HAP-1 (cell line): Measurements from ENCODE around the gene PRUNE1.
A peak's percentile ranks its signal among the peaks of the same experiment; 100 is the strongest.

Experiments used
- DNase-seq, 2 experiments: peaks; one replicate each; pipeline ENCODE4 v3.0.0-alpha.2; 2016 to 2020; ENCODE audit warnings: low spot score in 2 of 2
- H3K27me3 ChIP-seq: fragments of 250-450 bp; sonication (Bioruptor Pico); 2 replicates; pipeline ENCODE4 v1.5.1; 2020; ENCODE audit warnings: low read depth, mild to moderate bottlenecking, moderate library complexity
- H3K36me3 ChIP-seq: fragments of 250-450 bp; sonication (Bioruptor Pico); replicated peaks from 2 replicates; pipeline ENCODE4 v1.5.1; 2020; ENCODE audit warnings: mild to moderate bottlenecking
- H3K4me1 ChIP-seq: fragments of 250-450 bp; sonication (Bioruptor Pico); 2 replicates; pipeline ENCODE4 v1.5.1; 2020; ENCODE audit warnings: mild to moderate bottlenecking
- H3K4me3 ChIP-seq: fragments of 250-450 bp; sonication (Bioruptor Pico); 2 replicates; pipeline ENCODE4 v1.5.1; 2020; ENCODE audit warnings: mild to moderate bottlenecking, moderate library complexity
- H3K9me3 ChIP-seq: fragments of 250-450 bp; sonication (Bioruptor Pico); 2 replicates; pipeline ENCODE4 v1.5.1; 2020; ENCODE audit warnings: mild to moderate bottlenecking, moderate library complexity
- in situ Hi-C: fragments of 300-500 bp; cut with MboI; formaldehyde crosslinking; loops from 3 replicates; pipeline ENCODE4 v1.14.3; 2020; ENCODE audit warnings: low sequenced_read_pairs, inconsistent platforms, mixed read lengths

Gene PRUNE1

GRCh38 chr1:151036356-151036755 is 28.1 kb downstream of the PRUNE1 start, which contains the start of gene BNIPL:
Gene BNIPL (plus strand): TSS chr1:151036586. CDS start chr1:151036726, 140 bp downstream.
- Histone ChIP-seq H3K4me3 (no peak within 1 kb of the TSS), H3K36me3 (peaks cover 11% of the 10 kb centered on the region), H3K4me1 (no peaks in the 10 kb centered on the region), H3K27me3 (no peaks in the 10 kb centered on the region), H3K9me3 (no peaks in the 10 kb centered on the region)
- no peak for DNase-seq
- in situ Hi-C loops: no loop called here

DNA sequence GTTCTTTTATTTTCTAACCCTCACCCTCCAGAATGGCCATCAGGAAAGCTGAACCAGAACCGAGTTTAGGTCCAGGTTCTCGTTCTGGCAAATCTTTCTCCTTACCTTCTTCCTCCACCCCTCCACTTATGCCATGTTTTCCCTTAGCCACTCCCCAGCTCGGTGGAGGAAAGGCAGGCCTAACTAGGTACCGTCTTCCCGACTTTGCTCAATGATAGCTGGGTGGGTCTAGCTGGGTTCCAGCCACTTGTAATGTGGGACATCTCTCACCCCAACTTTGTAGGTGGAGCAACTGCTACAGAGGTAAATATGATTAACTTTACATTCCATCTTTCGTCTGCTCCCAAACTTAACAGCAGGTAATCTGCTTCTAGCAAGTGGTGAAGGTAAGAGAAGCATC is 28.8 kb downstream of the PRUNE1 start:
- no peaks in the 10 kb centered on the region for H3K9me3 ChIP-seq
- no peak for DNase-seq
- H3K4me1 ChIP-seq: no peaks in the 10 kb centered on the region
- peaks cover 6% of the 10 kb centered on the region for H3K36me3 ChIP-seq
- no peaks in the 10 kb centered on the region for H3K27me3 ChIP-seq
- in situ Hi-C loops: no loop called here
- H3K4me3 ChIP-seq: no peak overlapping the region

- DNase-seq: no peak
- Histone ChIP-seq H3K27me3 (no peaks in the 10 kb centered on the region), H3K4me3 (no peak overlapping the region), H3K36me3 (peaks cover 5% of the 10 kb centered on the region), H3K9me3 (no peaks in the 10 kb centered on the region), H3K4me1 (no peaks in the 10 kb centered on the region)
- in situ Hi-C loops: no loop called here
Observed at GRCh38 chr1:151039521-151039920, 31.3 kb downstream of the PRUNE1 start.

- peaks cover 8% of the 10 kb centered on the region for H3K4me1 ChIP-seq
- DNase-seq: no peak
- no peaks in the 10 kb centered on the region for H3K27me3 ChIP-seq
- no peaks in the 10 kb centered on the region for H3K9me3 ChIP-seq
- no peak overlapping the region for H3K4me3 ChIP-seq
- in situ Hi-C loops: no loop called here
- no peaks in the 10 kb centered on the region for H3K36me3 ChIP-seq
Observed at GRCh38 chr1:151043163-151043562, 34.9 kb downstream of the PRUNE1 start.

DNA sequence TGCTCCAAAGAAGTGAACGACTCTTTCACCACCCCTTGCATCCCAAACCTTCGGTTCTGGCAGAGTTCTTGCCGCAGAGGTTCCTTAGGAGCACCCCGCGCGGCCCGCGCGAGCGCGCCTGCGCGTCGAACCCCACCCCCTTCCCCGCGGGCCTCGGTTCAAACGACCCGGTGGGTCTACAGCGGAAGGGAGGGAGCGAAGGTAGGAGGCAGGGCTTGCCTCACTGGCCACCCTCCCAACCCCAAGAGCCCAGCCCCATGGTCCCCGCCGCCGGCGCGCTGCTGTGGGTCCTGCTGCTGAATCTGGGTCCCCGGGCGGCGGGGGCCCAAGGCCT is 39.3 kb downstream of the PRUNE1 start, which contains the start of gene C1orf56:
TSS of gene C1orf56 (plus strand) at position 161 of the 334 bp plus-strand sequence. CDS start at position 258, 97 bp downstream.
- in situ Hi-C loops: no loop called here
- Histone ChIP-seq H3K27me3 (no peaks in the 10 kb centered on the region), H3K36me3 (peaks cover 12% of the 10 kb centered on the region), H3K9me3 (no peaks in the 10 kb centered on the region), H3K4me3 (peak within 1 kb of the TSS; percentile 46), H3K4me1 (peaks cover 11% of the 10 kb centered on the region)
- peak; percentile 47 to 84 for DNase-seq

GRCh38 chr1:151047925-151048644 is 39.8 kb downstream of the PRUNE1 start:
- in situ Hi-C loops: no loop called here
- peaks cover 17% of the 10 kb centered on the region for H3K36me3 ChIP-seq
- H3K4me1 ChIP-seq: peaks cover 11% of the 10 kb centered on the region
- H3K9me3 ChIP-seq: no peaks in the 10 kb centered on the region
- H3K27me3 ChIP-seq: no peaks in the 10 kb centered on the region
- H3K4me3 ChIP-seq: peak overlapping the region; percentile 46
- DNase-seq: peak; percentile 50 to 69

DNA sequence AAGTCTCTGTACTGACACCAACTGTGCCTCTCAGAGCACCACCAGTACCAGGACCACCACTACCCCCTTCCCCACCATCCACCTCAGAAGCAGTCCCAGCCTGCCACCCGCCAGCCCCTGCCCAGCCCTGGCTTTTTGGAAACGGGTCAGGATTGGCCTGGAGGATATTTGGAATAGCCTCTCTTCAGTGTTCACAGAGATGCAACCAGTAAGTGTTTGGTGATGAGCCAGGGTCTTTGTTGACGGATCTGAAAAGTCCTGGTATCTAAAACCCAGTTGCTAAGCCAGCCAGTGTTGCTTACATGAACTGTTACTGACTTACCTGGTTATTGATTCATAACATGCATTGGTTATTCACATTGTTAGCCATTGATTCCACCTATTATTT is 40.4 kb downstream of the PRUNE1 start:
- Histone ChIP-seq H3K9me3 (no peaks in the 10 kb centered on the region), H3K4me3 (peak overlapping the region; percentile 46), H3K27me3 (no peaks in the 10 kb centered on the region), H3K4me1 (peaks cover 11% of the 10 kb centered on the region), H3K36me3 (peaks cover 23% of the 10 kb centered on the region)
- DNase-seq: no peak
- in situ Hi-C loops: no loop called here

GRCh38 chr1:151049458-151049857 is 41.2 kb downstream of the PRUNE1 start:
- H3K27me3 ChIP-seq: no peaks in the 10 kb centered on the region
- in situ Hi-C loops: no loop called here
- H3K36me3 ChIP-seq: peaks cover 31% of the 10 kb centered on the region
- DNase-seq: no peak
- H3K4me1 ChIP-seq: peaks cover 11% of the 10 kb centered on the region
- H3K9me3 ChIP-seq: no peaks in the 10 kb centered on the region
- no peak overlapping the region for H3K4me3 ChIP-seq

DNA sequence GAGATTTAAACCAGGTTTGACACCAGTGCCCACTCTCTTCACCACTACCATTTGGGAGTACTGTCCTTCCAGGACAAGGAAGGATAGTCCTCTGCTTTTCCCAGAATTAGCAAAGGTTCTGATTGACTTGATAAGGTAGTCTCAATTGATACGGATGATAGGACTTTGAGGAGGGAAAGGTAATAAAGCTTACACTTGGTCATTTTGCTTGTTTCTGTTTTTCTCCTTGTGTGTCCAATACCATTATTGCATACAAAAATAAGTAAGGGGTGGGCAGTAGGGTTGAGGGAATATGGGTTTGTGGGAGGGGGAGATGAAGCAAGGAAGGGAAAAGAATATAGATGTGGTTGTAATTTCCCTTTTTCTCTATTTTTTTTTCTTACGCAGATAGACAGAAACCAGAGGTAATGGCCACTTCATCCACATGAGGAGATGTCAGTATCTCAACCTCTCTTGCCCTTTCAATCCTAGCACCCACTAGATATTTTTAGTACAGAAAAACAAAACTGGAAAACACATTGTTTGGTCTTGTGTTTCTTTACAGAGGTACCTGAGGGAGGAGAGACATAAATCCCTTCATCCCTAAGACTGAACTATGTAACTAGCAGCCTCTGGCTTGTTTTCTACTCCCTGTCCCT is 41.9 kb downstream of the PRUNE1 start:
- no peaks in the 10 kb centered on the region for H3K9me3 ChIP-seq
- in situ Hi-C loops: no loop called here

DNA sequence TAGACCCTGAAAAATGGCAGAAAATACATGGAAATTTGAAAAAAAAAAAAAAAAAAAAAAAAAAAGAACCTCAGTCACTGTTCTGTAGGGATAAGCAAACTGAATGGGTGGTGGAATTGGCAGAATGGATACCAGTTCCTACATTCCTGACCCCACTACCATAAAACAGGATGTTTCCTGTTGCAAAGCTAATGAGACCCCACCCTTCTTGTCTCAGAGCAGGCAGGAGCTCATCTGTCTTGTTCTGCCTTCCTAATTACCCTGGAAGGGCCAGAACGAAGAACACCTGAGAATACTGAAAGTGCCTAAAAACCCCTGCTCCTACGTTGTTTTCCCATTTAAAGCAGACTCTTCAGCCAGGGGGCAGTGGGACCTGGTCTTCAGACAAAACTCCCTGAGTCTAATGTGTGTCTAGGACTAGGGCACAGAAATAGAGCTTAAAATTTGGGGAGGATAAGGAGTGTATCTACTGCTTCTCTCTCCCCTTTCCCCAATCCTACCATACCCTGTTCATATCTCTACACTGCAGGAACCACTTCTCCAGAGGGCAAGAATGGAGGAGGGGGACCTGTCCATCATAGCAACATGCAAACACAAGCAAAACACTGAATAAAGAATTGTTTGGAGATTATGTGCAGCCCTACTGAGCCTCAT is 43.2 kb downstream of the PRUNE1 start:
- Histone ChIP-seq H3K27me3 (no peaks in the 10 kb centered on the region), H3K4me1 (peaks cover 12% of the 10 kb centered on the region), H3K36me3 (peaks cover 51% of the 10 kb centered on the region), H3K9me3 (no peaks in the 10 kb centered on the region), H3K4me3 (no peak overlapping the region)
- no peak for DNase-seq
- in situ Hi-C loops: no loop called here

More for the DNA sequence above, 41.9 kb downstream of the PRUNE1 start:
- peaks cover 38% of the 10 kb centered on the region for H3K36me3 ChIP-seq
- DNase-seq: no peak
- peaks cover 11% of the 10 kb centered on the region for H3K4me1 ChIP-seq
- H3K27me3 ChIP-seq: no peaks in the 10 kb centered on the region
- no peak overlapping the region for H3K4me3 ChIP-seq

DNA sequence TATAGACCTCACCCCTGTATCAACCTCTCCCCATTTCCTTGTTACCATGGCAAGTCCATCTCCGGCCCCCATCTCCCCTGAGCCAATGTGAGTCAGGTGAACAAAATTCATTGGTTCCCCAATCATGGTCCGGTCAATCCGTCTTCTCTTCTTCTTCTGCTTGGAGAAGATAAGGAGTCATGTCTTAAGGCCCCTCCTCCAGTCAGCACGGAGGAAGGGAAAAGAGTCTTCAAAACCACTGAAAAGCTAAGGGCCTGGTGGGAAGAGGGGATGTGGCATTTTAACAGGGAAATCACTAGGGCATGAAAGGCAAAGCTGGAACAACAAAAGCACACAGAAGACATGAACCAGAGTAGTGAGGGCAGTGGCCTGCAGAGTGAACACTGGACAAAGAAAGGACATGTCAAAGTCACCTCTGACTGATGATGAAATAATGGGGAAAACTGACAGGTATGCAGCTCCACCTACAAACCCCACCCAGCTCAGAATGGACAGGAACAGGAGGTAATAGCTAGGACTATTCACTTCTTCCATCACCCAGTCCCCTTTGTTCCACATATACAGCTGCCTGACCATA is 46.8 kb downstream of the PRUNE1 start:
- H3K4me3 ChIP-seq: no peak overlapping the region
- in situ Hi-C loops: no loop called here
- H3K36me3 ChIP-seq: peaks cover 60% of the 10 kb centered on the region
- peaks cover 15% of the 10 kb centered on the region for H3K4me1 ChIP-seq
- H3K27me3 ChIP-seq: no peaks in the 10 kb centered on the region
- no peak for DNase-seq
- no peaks in the 10 kb centered on the region for H3K9me3 ChIP-seq

DNA sequence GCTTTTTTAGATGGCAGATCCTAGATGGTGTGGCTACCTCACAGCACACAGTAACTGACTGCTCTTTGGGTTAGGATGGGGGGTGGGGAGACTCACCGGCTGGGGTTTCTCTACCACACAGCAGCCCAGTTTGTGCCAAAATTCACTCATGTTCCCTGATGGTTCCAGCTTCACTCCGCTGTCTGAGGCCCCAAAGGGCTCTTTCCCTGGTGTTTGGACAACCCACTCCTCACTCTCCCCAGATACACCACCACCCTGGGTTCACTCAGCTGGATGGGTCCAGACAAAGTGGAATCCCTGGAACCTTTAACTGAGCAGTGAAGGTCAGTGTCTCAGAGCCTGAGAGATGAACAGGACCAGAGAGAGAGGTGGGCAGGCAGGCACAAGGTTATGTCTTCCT is 47.3 kb downstream of the PRUNE1 start:
- H3K27me3 ChIP-seq: no peaks in the 10 kb centered on the region
- in situ Hi-C loops: no loop called here
- DNase-seq: no peak
- no peaks in the 10 kb centered on the region for H3K9me3 ChIP-seq
- H3K4me1 ChIP-seq: peaks cover 15% of the 10 kb centered on the region
- peaks cover 60% of the 10 kb centered on the region for H3K36me3 ChIP-seq
- H3K4me3 ChIP-seq: no peak overlapping the region

GRCh38 chr1:151056149-151056548 is 47.9 kb downstream of the PRUNE1 start:
- H3K27me3 ChIP-seq: no peaks in the 10 kb centered on the region
- H3K36me3 ChIP-seq: peaks cover 60% of the 10 kb centered on the region
- H3K4me3 ChIP-seq: no peak overlapping the region
- peaks cover 15% of the 10 kb centered on the region for H3K4me1 ChIP-seq
- DNase-seq: no peak
- no peaks in the 10 kb centered on the region for H3K9me3 ChIP-seq
- in situ Hi-C loops: no loop called here

GRCh38 chr1:151058692-151059091 is 50.4 kb downstream of the PRUNE1 start:
- Histone ChIP-seq H3K27me3 (no peaks in the 10 kb centered on the region), H3K4me3 (peak overlapping the region; percentile 97), H3K36me3 (peaks cover 39% of the 10 kb centered on the region), H3K4me1 (peaks cover 19% of the 10 kb centered on the region), H3K9me3 (no peaks in the 10 kb centered on the region)
- in situ Hi-C loops: no loop called here
- peak in 1 of 2 experiments; percentile 38 for DNase-seq
